CD4-positive, alpha-beta T cell (primary cell): ENCODE results near the gene DYRK1A. TPM values are rescaled to one million over a fixed set of nuclear protein-coding genes. Genes with fewer than 3 reads are reported as not detected.

Experiments
- ATAC-seq: fragments of 200-7000 bp; cut with Tn5 transposase; one replicate; pipeline ENCODE4 v1.10.0; 2022; ENCODE audit warnings: mild to moderate bottlenecking; ENCODE audit not compliant: poor library complexity
- CTCF ChIA-PET: fragments of 350-600 bp; sonication (Branson Sonifier 250); formaldehyde crosslinking; loops from one replicate; lab custom pipeline; 2021; ENCODE audit warnings: antibody characterized with exemption, inconsistent platforms; lab: Charles Lee
- POLR2A ChIA-PET: fragments of 350-600 bp; sonication (Branson Sonifier 250); formaldehyde crosslinking; loops from one replicate; lab custom pipeline; 2021; ENCODE audit warnings: antibody characterized with exemption, inconsistent platforms; lab: Charles Lee
- DNase-seq, 14 experiments: peaks; one replicate each; pipeline ENCODE4 v3.0.0-alpha.2; 2013 to 2020; ENCODE audit warnings: mixed read lengths in 2 of 14
- H3K27ac ChIP-seq, 2 donors: one replicate each; pipeline versions ENCODE4 v1.5.1 to v1.7.0; 2013; ENCODE audit warnings: low read length in 2 of 2, low read depth in 1 of 2, mild to moderate bottlenecking in 1 of 2
- H3K27me3 ChIP-seq, 2 experiments: 1 replicate in 1 of 2; 2 replicates in 1 of 2; pipeline versions ENCODE4 v1.6.1 to v1.7.0; 2013; ENCODE audit warnings: low read length in 2 of 2, control low read depth in 1 of 2, mild to moderate bottlenecking in 1 of 2, moderate library complexity in 1 of 2; ENCODE audit not compliant: insufficient read depth in 2 of 2, control insufficient read depth in 1 of 2
- H3K36me3 ChIP-seq: one replicate; pipeline ENCODE4 v1.6.1; 2013; ENCODE audit warnings: low read length, control low read depth; ENCODE audit not compliant: insufficient read depth
- H3K4me1 ChIP-seq: one replicate; pipeline ENCODE4 v1.6.1; 2013; ENCODE audit warnings: low read length, control low read depth; ENCODE audit not compliant: insufficient read depth
- H3K4me3 ChIP-seq: one replicate; pipeline ENCODE4 v1.5.1; 2013; ENCODE audit warnings: mild to moderate bottlenecking, low read length, moderate library complexity
- H3K9me3 ChIP-seq, 2 experiments: 1 replicate in 1 of 2; 2 replicates in 1 of 2; pipeline versions ENCODE4 v1.6.1 to v1.7.0; 2013; ENCODE audit warnings: low read length in 2 of 2, mild to moderate bottlenecking in 2 of 2, control low read depth in 1 of 2, moderate library complexity in 1 of 2; ENCODE audit not compliant: control insufficient read depth in 1 of 2, insufficient read depth in 1 of 2
- H3K27ac Mint-ChIP-seq: one replicate; pipeline ENCODE4 v1.8.0; 2020; ENCODE audit warnings: mixed read lengths
- H3K27me3 Mint-ChIP-seq: one replicate; pipeline ENCODE4 v1.8.0; 2021; ENCODE audit warnings: mixed read lengths
- H3K36me3 Mint-ChIP-seq: one replicate; pipeline ENCODE4 v1.8.0; 2021; ENCODE audit warnings: low read depth, mixed read lengths
- H3K4me1 Mint-ChIP-seq: one replicate; pipeline ENCODE4 v1.8.0; 2021; ENCODE audit warnings: low read depth, mixed read lengths
- H3K4me3 Mint-ChIP-seq: one replicate; pipeline ENCODE4 v1.8.0; 2020; ENCODE audit warnings: mild to moderate bottlenecking, mixed read lengths
- H3K9me3 Mint-ChIP-seq: one replicate; pipeline ENCODE4 v1.8.0; 2020; ENCODE audit warnings: mixed read lengths
- CTCF ChIP-seq: fragments of 200-600 bp; IDR thresholded peaks from one replicate; pipeline ENCODE4 v1.8.0; 2022; ENCODE audit warnings: antibody characterized with exemption, mild to moderate bottlenecking
- intact Hi-C, 2 experiments: fragments of 100-400 bp; cut with DNase I in 1 of 2; cut with micrococcal nuclease in 1 of 2; formaldehyde crosslinking; loops; one replicate each; pipeline versions ENCODE4 v1.15.1 to v1.9.0; 2023 to 2025; cut with DNase I, micrococcal nuclease
- total RNA-seq, 174 experiments: library from RNA in 2 of 174; stranded (reverse) in 2 of 174; gene quantifications; one replicate each; pipeline ENCODE4 v1.2.3 and lab custom pipeline; 2021 to 2026

The DYRK1A gene
- total RNA-seq, 2 experiments from 2014 or later = 135 to 145 TPM

GRCh38 chr21:37363936-37364335 is 2.6 kb upstream of the DYRK1A start:
- H3K9me3 Mint-ChIP-seq = no peaks in the 10 kb centered on the region
- ChIA-PET POLR2A (no interaction called here), CTCF (interaction anchor here (1.6 kb wide), 1 partner anchor 133 kb away, joined by 3 read pairs; no protein-coding TSS in a partner anchor)
- H3K27ac Mint-ChIP-seq = peak overlapping the region; percentile 99
- Histone ChIP-seq H3K9me3 (no peaks in the 10 kb centered on the region), H3K27ac (no peak overlapping the region), H3K4me1 (peaks cover 14% of the 10 kb centered on the region), H3K4me3 (no peak overlapping the region), H3K27me3 (no peaks in the 10 kb centered on the region), H3K36me3 (no peaks in the 10 kb centered on the region)
- peaks cover 23% of the 10 kb centered on the region for H3K36me3 Mint-ChIP-seq
- no peaks in the 10 kb centered on the region for H3K27me3 Mint-ChIP-seq
- intact Hi-C loops = loop anchor here in 1 of 2 experiments (10.0 kb wide), 2 partner anchors 1309 to 1951 kb away; partner anchors contain the start of gene BRWD1
- DNase-seq = no peak
- peaks cover 25% of the 10 kb centered on the region for H3K4me1 Mint-ChIP-seq
- peak overlapping the region; percentile 94 for H3K4me3 Mint-ChIP-seq
- ATAC-seq = no peak
- no peak for TF ChIP-seq CTCF

- H3K27ac Mint-ChIP-seq = peak overlapping the region; percentile 99
- H3K4me1 ChIP-seq = peaks cover 17% of the 10 kb centered on the region
- no peak overlapping the region for H3K27ac ChIP-seq
- H3K4me3 Mint-ChIP-seq = peak overlapping the region; percentile 94
- H3K36me3 Mint-ChIP-seq = peaks cover 28% of the 10 kb centered on the region
- ATAC-seq = no peak
- no peak overlapping the region for H3K4me3 ChIP-seq
- TF ChIP-seq CTCF = no peak
- H3K36me3 ChIP-seq = no peaks in the 10 kb centered on the region
- H3K4me1 Mint-ChIP-seq = peaks cover 33% of the 10 kb centered on the region
- H3K9me3 ChIP-seq = no peaks in the 10 kb centered on the region
- peak in 1 of 14 experiments; percentile 25 for DNase-seq
- intact Hi-C loops = loop anchor here (5.0 to 10.0 kb wide), 5 partner anchors 48 to 1950 kb away; partner anchors contain the start of genes BRWD1 (in 1 of the 2) and HLCS (in 1 of the 2)
- H3K27me3 ChIP-seq = no peaks in the 10 kb centered on the region
- CTCF ChIA-PET = interaction anchor here (1.6 kb wide), 1 partner anchor 133 kb away, joined by 3 read pairs; no protein-coding TSS in a partner anchor
- POLR2A ChIA-PET = interaction anchor here (1.4 to 2.7 kb wide), 5 partner anchors 8 to 199 kb away, joined by 3 to 82 read pairs (median 8); partner anchors contain the start of gene VPS26C
- no peaks in the 10 kb centered on the region for H3K27me3 Mint-ChIP-seq
- H3K9me3 Mint-ChIP-seq = no peaks in the 10 kb centered on the region
Measured at GRCh38 chr21:37364722-37365121, 1.9 kb upstream of the DYRK1A start.

- peak overlapping the region; percentile 92 to 99 for H3K27ac ChIP-seq
- H3K9me3 Mint-ChIP-seq = no peaks in the 10 kb centered on the region
- POLR2A ChIA-PET = interaction anchor here (0.6 to 2.7 kb wide), 19 partner anchors 7 to 377 kb away, joined by 3 to 82 read pairs (median 4); partner anchors contain the start of gene VPS26C
- no peak for TF ChIP-seq CTCF
- H3K27ac Mint-ChIP-seq = peak overlapping the region; percentile 99
- CTCF ChIA-PET = interaction anchor here (1.0 kb wide), 1 partner anchor 198 kb away, joined by 3 read pairs; no protein-coding TSS in a partner anchor
- peak overlapping the region; percentile 83 for H3K4me3 ChIP-seq
- H3K27me3 ChIP-seq = no peaks in the 10 kb centered on the region
- peak overlapping the region; percentile 94 for H3K4me3 Mint-ChIP-seq
- H3K36me3 Mint-ChIP-seq = peaks cover 28% of the 10 kb centered on the region
- peaks cover 44% of the 10 kb centered on the region for H3K4me1 Mint-ChIP-seq
- no peaks in the 10 kb centered on the region for H3K36me3 ChIP-seq
- H3K4me1 ChIP-seq = peaks cover 17% of the 10 kb centered on the region
- DNase-seq (peak in 12 of 14 experiments; percentile 28 to 83 (median 60)), ATAC-seq (peak; percentile 43)
- no peaks in the 10 kb centered on the region for H3K9me3 ChIP-seq
- no peaks in the 10 kb centered on the region for H3K27me3 Mint-ChIP-seq
- intact Hi-C loops = loop anchor here (1.0 to 10.0 kb wide), 10 partner anchors 47 to 1949 kb away; partner anchors contain the start of genes VPS26C (in 2 of the 2), BRWD1 (in 1 of the 2) and HLCS (in 1 of the 2)
Measured at GRCh38 chr21:37365517-37366481, 774 bp upstream of the DYRK1A start.
